ENCODE measurements around the gene CD19. TPM values are rescaled to one million over a fixed set of nuclear protein-coding genes. Genes with fewer than 3 reads are reported as not detected.

Gene CD19
- total and polyA plus RNA-seq, 10 of the 15 experiments (the other 5 are each of a cell fraction or from before 2014, with no cell fraction given): 1.2 to 125 (median 77.2) TPM

- no peak for DNase-seq (ENCODE audit: low read depth, low spot score)
- intact Hi-C loops (cut with micrococcal nuclease; ENCODE audit: unreplicated experiment) (no loop called here), in situ Hi-C loops (cut with MboI) (no loop called here)
- Histone ChIP-seq H3K27ac (ENCODE audit: control insufficient read depth, insufficient read depth) (no peak overlapping the region), H3K4me1 (ENCODE audit: control insufficient read depth, insufficient read depth, low read length) (peaks cover 4% of the 10 kb centered on the region), H4K20me1 (ENCODE audit: control insufficient read depth, insufficient read depth) (no peaks in the 10 kb centered on the region), H3K27me3 (replicated peaks in 1 of 2; ENCODE audit: control insufficient read depth in 2 of 2, insufficient read depth in 2 of 2, low read length in 1 of 2) (no peaks in the 10 kb centered on the region), H3K79me2 (ENCODE audit: control insufficient read depth, insufficient read depth, low read length) (peaks cover 8% of the 10 kb centered on the region), H2AFZ (ENCODE audit: control insufficient read depth, low read depth, low read length) (no peak overlapping the region), H3K4me3 (no peak overlapping the region), H3K9me3 (replicated peaks; ENCODE audit: control insufficient read depth, insufficient read depth, low read length) (no peaks in the 10 kb centered on the region; the same call in 2 of the 3 replicates), H3K9ac (ENCODE audit: control insufficient read depth, insufficient read depth, low read length) (no peak overlapping the region), H3K4me2 (ENCODE audit: control insufficient read depth, insufficient read depth) (no peak overlapping the region), H3K36me3 (ENCODE audit: control insufficient read depth in 2 of 2, insufficient read depth in 2 of 2, low read length in 1 of 2) (peaks cover 0 to 7% of the 10 kb centered on the region in 2 experiments; a peak in 3 of 4 replicates)
- RAD21 ChIA-PET (ENCODE audit: unreplicated experiment): interaction anchor here (0.8 to 1.8 kb wide), 4 partner anchors 23 to 42 kb away, joined by 3 to 5 read pairs (median 3); partner anchors contain the start of gene NFATC2IP
- POLR2A ChIA-PET: no interaction called here
- 54% methylated on average over 11 of the region's 11 CpGs for WGBS (ENCODE audit: insufficient coverage, insufficient replicate concordance, low lambda C conversion rate, missing lambda C conversion rate)
- SMC1A ChIA-PET (ENCODE audit: uncharacterized antibody, unreplicated experiment): interaction anchor here (0.7 to 1.1 kb wide), 2 partner anchors 10 to 103 kb away, joined by 3 read pairs; no protein-coding TSS in a partner anchor
- BruUV-seq (replicated peaks): no TSS peak
- ATAC-seq: no peak
- CTCF ChIA-PET: interaction anchor here (0.6 to 5.6 kb wide), 10 partner anchors 9 to 158 kb away, joined by 3 to 26 read pairs (median 4); partner anchors contain the start of gene CD19
- FAIRE-seq: no peak
- TF ChIP-seq TAF1 (IDR thresholded peaks at IDR 0.05; ENCODE audit: borderline replicate concordance, low read depth, low read length) (no peak), SIN3A (IDR thresholded peaks at IDR 0.05; ENCODE audit: low read depth, low read length) (no peak), BMI1 (IDR thresholded peaks at IDR 0.05; ENCODE audit: borderline replicate concordance) (no peak), ZBTB40 (IDR thresholded peaks at IDR 0.05; ENCODE audit: borderline replicate concordance) (no peak), ELK1 (IDR thresholded peaks at IDR 0.05; ENCODE audit: low read depth, low read length) (no peak), BCL11A (IDR thresholded peaks at IDR 0.05; ENCODE audit: low read depth, low read length) (no peak), SMC3 (IDR thresholded peaks at IDR 0.05; ENCODE audit: borderline replicate concordance, low read length) (peak; percentile 23; the same call in 1 of the 2 replicates), CHD2 (IDR thresholded peaks at IDR 0.05; ENCODE audit: borderline replicate concordance, low read depth, low read length) (no peak), GABPA (IDR thresholded peaks at IDR 0.05; ENCODE audit: low read depth) (no peak), BCL3 (IDR thresholded peaks at IDR 0.05; ENCODE audit: borderline replicate concordance, insufficient read depth, low read depth, low read length, poor library complexity, severe bottlenecking) (no peak), EP300 (IDR thresholded peaks at IDR 0.05; ENCODE audit: borderline replicate concordance in 1 of 2, control insufficient read depth in 1 of 2, low read depth in 2 of 2, low read length in 2 of 2) (no peak)
- TF ChIP-seq, protein P1, sequence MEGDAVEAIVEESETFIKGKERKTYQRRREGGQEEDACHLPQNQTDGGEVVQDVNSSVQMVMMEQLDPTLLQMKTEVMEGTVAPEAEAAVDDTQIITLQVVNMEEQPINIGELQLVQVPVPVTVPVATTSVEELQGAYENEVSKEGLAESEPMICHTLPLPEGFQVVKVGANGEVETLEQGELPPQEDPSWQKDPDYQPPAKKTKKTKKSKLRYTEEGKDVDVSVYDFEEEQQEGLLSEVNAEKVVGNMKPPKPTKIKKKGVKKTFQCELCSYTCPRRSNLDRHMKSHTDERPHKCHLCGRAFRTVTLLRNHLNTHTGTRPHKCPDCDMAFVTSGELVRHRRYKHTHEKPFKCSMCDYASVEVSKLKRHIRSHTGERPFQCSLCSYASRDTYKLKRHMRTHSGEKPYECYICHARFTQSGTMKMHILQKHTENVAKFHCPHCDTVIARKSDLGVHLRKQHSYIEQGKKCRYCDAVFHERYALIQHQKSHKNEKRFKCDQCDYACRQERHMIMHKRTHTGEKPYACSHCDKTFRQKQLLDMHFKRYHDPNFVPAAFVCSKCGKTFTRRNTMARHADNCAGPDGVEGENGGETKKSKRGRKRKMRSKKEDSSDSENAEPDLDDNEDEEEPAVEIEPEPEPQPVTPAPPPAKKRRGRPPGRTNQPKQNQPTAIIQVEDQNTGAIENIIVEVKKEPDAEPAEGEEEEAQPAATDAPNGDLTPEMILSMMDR (IDR thresholded peaks at IDR 0.05 in 2 of 3, conservative IDR thresholded peaks at IDR 0.05 in 1 of 3; ENCODE audit: control insufficient read depth in 2 of 3, extremely low read depth in 1 of 3, insufficient read depth in 1 of 3, low read depth in 3 of 3, low read length in 3 of 3): peak; percentile 51 to 62 (median 55)
Observed at GRCh38 chr16:28977703-28978662, 46.2 kb downstream of the CD19 start.

All from GM12878 (cell line).